Panc1 (cell line): ENCODE measurements around the gene KRTAP5-10. TPM values are rescaled to one million over a fixed set of nuclear protein-coding genes. Genes with fewer than 3 reads are reported as not detected.

ENCODE experiments used
- ATAC-seq: fragments of 200-7000 bp; cut with Tn5 transposase; 2 replicates; pipeline ENCODE4 v1.9.1; 2020; ENCODE audit warnings: mild to moderate bottlenecking, moderate library complexity
- BruUV-seq: library from RNA; stranded (reverse); fragments of 400-500 nt; replicated peaks from 2 replicates; lab custom pipeline; 2021; lab: Mats Ljungman, UMichigan
- CTCF ChIA-PET: fragments of 300-600 bp; sonication (Branson Sonifier 250); formaldehyde crosslinking; loops from one replicate; lab custom pipeline; 2022; ENCODE audit warnings: antibody characterized with exemption; lab: Charles Lee
- POLR2A ChIA-PET: fragments of 300-600 bp; sonication (Branson Sonifier 250); formaldehyde crosslinking; loops from one replicate; lab custom pipeline; 2022; ENCODE audit warnings: antibody characterized with exemption; lab: Charles Lee
- DNase-seq: peaks from one replicate; pipeline ENCODE4 v3.0.0-alpha.2; 2010; ENCODE audit warnings: low read depth, low spot score
- H3K27ac ChIP-seq: 2 replicates; pipeline ENCODE4 v1.5.1; 2011; ENCODE audit warnings: mild to moderate bottlenecking, low read length, inconsistent platforms
- H3K27me3 ChIP-seq: fragments of 200-500 bp; sonication (Bioruptor generic); 2 replicates; pipeline ENCODE4 v1.6.0; 2014; ENCODE audit warnings: low read length, inconsistent platforms; ENCODE audit not compliant: control insufficient read depth, insufficient read depth
- H3K36me3 ChIP-seq: fragments of 200-500 bp; sonication (Bioruptor generic); 2 replicates; pipeline ENCODE4 v1.5.1; 2014; ENCODE audit warnings: inconsistent platforms, mild to moderate bottlenecking, low read length, moderate library complexity; ENCODE audit not compliant: control insufficient read depth, insufficient read depth
- H3K4me1 ChIP-seq: 2 replicates; pipeline ENCODE4 v1.5.1; 2011; ENCODE audit warnings: inconsistent platforms, mild to moderate bottlenecking, low read length, moderate library complexity; ENCODE audit not compliant: control insufficient read depth, insufficient read depth
- H3K4me3 ChIP-seq, 2 experiments: 2 replicates each; pipeline ENCODE4 v1.5.1; 2011 to 2012; ENCODE audit warnings: low read depth in 2 of 2, low read length in 2 of 2, mild to moderate bottlenecking in 2 of 2, inconsistent platforms in 1 of 2, moderate library complexity in 1 of 2
- H3K9me3 ChIP-seq: fragments of 200-500 bp; sonication (Bioruptor generic); 2 replicates; pipeline ENCODE4 v1.5.1; 2014; ENCODE audit warnings: low read depth, mild to moderate bottlenecking, inconsistent platforms, low read length, moderate library complexity; ENCODE audit not compliant: control insufficient read depth, insufficient read depth
- CTCF ChIP-seq: fragments of 450-650 bp; IDR thresholded peaks from 2 replicates; pipeline ENCODE4 v1.5.1; 2017; ENCODE audit warnings: mild to moderate bottlenecking
- POLR2AphosphoS5 ChIP-seq: IDR thresholded peaks from 2 replicates; pipeline ENCODE4 v1.6.1; 2012; ENCODE audit warnings: mild to moderate bottlenecking, low read depth, low read length, moderate library complexity
- REST ChIP-seq, 2 experiments: IDR thresholded peaks; 2 replicates each; pipeline ENCODE4 v1.6.1; 2011 to 2012; ENCODE audit warnings: low read depth in 2 of 2, control low read depth in 1 of 2, low read length in 1 of 2, mild to moderate bottlenecking in 1 of 2, moderate library complexity in 1 of 2; ENCODE audit not compliant: insufficient read depth in 1 of 2
- SIN3A ChIP-seq: IDR thresholded peaks from 2 replicates; pipeline ENCODE4 v1.6.1; 2012; ENCODE audit warnings: low read depth, mild to moderate bottlenecking, low read length, moderate library complexity, borderline replicate concordance; ENCODE audit not compliant: insufficient read depth
- TCF7L2 ChIP-seq: IDR thresholded peaks from 2 replicates; pipeline ENCODE4 v1.6.1; 2011; ENCODE audit warnings: mild to moderate bottlenecking, low read depth, low read length, inconsistent platforms
- in situ Hi-C: cut with HindIII; loops from 2 replicates; pipeline ENCODE4 v1.10.0; 2016; ENCODE audit warnings: low sequenced_read_pairs, low pct_unique_long_range_greater_than_20kb
- intact Hi-C: fragments of 100-400 bp; cut with micrococcal nuclease; formaldehyde crosslinking; loops from one replicate; pipeline ENCODE4 v1.10.0; 2022; ENCODE audit not compliant: unreplicated experiment
- total RNA-seq: library from RNA; stranded (reverse); gene quantifications from one replicate; pipeline ENCODE4 v1.2.1, GENCODE V29; 2021; ENCODE audit not compliant: unreplicated experiment

Gene KRTAP5-10
- total RNA-seq, 1 experiment from 2014 or later: not detected

GRCh38 chr11:71527576-71528210 lies 37.7 kb upstream of the KRTAP5-10 start:
- Histone ChIP-seq H3K9me3 (no peaks in the 10 kb centered on the region), H3K27me3 (no peaks in the 10 kb centered on the region), H3K4me1 (no peaks in the 10 kb centered on the region), H3K27ac (no peak overlapping the region), H3K4me3 (no peak overlapping the region), H3K36me3 (no peaks in the 10 kb centered on the region)
- ATAC-seq (no peak), DNase-seq (no peak)
- POLR2A ChIA-PET: no interaction called here
- intact Hi-C loops: no loop called here
- CTCF ChIA-PET: no interaction called here
- in situ Hi-C loops: no loop called here
- TF ChIP-seq POLR2AphosphoS5: no peak
- no peak for TF ChIP-seq TCF7L2
- no peak for TF ChIP-seq CTCF
- no peak for TF ChIP-seq REST (IDR thresholded peaks at IDR 0.05; ENCODE audit: insufficient read depth in 1 of 2, low read depth in 2 of 2, low read length in 1 of 2)
- no peak for TF ChIP-seq SIN3A
- no TSS peak for BruUV-seq

- no peak overlapping the region for H3K4me3 ChIP-seq
- H3K27me3 ChIP-seq: no peaks in the 10 kb centered on the region
- ChIA-PET POLR2A (no interaction called here), CTCF (no interaction called here)
- DNase-seq (no peak), ATAC-seq (no peak)
- H3K4me1 ChIP-seq: no peaks in the 10 kb centered on the region
- no TSS peak for BruUV-seq
- no peaks in the 10 kb centered on the region for H3K36me3 ChIP-seq
- intact Hi-C loops (no loop called here), in situ Hi-C loops (no loop called here)
- TF ChIP-seq SIN3A (no peak), CTCF (no peak), REST (IDR thresholded peaks at IDR 0.05; ENCODE audit: insufficient read depth in 1 of 2, low read depth in 2 of 2, low read length in 1 of 2) (no peak), POLR2AphosphoS5 (no peak), TCF7L2 (no peak)
- no peaks in the 10 kb centered on the region for H3K9me3 ChIP-seq
- H3K27ac ChIP-seq: no peak overlapping the region
Observed at GRCh38 chr11:71530602-71531001, 34.8 kb upstream of the KRTAP5-10 start.
